GM12801 (cell line): ENCODE data around the gene DUOX1.

Source experiments
- TF ChIP-seq, protein P1 (sequence below): IDR thresholded peaks from one replicate; pipeline ENCODE4 v1.5.1; 2011; ENCODE audit warnings: control low read depth; ENCODE audit not compliant: insufficient read length; ENCODE audit errors: extremely low read depth

The DUOX1 gene

DNA sequence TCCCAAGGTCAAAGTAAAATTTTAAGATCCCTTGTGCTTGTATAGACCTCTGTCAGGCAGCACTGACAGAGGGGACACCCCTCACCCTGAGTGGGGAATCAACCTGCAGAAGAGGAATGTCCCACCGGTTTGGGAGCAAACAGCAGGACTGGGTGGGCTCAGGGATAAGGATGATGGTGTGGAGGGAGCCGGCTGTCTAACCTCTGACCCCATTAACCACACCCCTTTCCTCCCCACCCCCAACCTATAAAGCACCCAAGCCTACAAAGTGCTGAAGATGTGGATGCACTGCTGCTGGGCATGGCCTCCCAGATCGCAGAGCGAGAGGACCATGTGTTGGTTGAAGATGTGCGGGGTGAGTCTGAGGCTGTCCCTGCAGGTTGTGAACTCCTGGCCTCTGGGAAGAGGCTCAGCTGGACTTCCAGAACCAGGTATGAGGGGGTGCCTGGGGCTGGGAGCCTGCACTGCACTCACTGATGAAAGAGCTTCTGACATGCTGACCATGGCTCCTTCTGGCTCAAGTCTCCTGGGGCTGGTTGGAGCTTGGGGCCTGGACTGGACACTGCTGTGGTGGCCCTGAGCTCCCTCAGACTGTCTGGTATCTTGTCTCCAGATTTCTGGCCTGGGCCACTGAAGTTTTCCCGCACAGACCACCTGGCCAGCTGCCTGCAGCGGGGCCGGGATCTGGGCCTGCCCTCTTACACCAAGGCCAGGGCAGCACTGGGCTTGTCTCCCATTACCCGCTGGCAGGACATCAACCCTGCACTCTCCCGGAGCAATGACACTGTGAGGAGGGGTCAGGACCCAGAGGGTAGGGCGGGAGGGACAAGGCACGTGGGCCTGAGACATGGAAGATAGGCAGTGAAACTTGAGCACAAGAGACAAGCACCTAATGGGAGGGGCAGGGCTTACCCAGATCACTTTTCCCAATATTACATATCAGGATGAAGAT is 9.3 kb downstream of the DUOX1 start:
- TF ChIP-seq, protein P1, sequence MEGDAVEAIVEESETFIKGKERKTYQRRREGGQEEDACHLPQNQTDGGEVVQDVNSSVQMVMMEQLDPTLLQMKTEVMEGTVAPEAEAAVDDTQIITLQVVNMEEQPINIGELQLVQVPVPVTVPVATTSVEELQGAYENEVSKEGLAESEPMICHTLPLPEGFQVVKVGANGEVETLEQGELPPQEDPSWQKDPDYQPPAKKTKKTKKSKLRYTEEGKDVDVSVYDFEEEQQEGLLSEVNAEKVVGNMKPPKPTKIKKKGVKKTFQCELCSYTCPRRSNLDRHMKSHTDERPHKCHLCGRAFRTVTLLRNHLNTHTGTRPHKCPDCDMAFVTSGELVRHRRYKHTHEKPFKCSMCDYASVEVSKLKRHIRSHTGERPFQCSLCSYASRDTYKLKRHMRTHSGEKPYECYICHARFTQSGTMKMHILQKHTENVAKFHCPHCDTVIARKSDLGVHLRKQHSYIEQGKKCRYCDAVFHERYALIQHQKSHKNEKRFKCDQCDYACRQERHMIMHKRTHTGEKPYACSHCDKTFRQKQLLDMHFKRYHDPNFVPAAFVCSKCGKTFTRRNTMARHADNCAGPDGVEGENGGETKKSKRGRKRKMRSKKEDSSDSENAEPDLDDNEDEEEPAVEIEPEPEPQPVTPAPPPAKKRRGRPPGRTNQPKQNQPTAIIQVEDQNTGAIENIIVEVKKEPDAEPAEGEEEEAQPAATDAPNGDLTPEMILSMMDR: no peak

DNA sequence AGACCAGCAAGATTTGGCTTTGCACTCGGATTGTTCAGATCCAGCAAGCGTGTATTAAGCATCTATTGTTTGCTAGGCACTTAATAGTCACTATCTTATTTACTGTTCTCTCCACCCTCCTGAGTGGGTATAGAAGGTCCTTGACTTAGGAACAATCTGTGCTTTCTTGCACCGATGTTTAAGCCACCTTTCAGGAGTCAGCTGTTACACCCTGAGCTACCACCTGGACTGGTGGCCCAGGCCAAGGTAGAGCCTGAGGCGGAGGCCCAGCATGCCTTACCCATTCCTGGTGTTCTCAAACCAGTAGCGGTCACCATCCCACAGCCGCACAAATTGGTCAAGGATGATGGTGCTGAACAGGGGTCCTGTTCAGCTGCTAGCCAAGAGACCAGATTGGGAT is 10.0 kb downstream of the DUOX1 start:
- TF ChIP-seq, protein P1: no peak

DNA sequence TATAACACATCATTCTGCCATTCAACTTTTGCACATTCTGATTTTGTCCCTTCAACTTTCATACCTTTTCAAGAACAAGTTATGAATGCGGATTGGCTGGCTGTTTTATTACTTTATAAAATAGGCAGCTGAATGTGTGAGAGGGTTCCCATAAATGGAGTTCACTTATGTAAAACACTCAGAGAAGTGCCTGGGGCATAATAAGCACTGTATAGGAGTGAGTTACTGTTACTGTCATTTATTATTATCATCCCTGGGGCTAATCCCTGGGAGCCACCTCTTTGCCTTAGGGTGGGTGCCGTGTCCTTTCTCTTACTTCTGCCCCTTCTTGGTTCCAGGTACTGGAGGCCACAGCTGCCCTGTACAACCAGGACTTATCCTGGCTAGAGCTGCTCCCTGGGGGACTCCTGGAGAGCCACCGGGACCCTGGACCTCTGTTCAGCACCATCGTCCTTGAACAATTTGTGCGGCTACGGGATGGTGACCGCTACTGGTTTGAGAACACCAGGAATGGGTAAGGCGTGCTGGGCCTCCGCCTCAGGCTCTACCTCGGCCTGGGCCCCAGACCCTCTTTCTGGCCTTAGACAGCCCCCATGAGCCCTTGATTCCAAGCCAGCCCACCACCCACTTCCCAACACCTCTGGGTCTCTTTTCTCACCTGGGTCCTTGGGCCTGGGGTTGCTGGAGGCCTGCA is 10.9 kb downstream of the DUOX1 start:
- TF ChIP-seq, protein P1: no peak

DNA sequence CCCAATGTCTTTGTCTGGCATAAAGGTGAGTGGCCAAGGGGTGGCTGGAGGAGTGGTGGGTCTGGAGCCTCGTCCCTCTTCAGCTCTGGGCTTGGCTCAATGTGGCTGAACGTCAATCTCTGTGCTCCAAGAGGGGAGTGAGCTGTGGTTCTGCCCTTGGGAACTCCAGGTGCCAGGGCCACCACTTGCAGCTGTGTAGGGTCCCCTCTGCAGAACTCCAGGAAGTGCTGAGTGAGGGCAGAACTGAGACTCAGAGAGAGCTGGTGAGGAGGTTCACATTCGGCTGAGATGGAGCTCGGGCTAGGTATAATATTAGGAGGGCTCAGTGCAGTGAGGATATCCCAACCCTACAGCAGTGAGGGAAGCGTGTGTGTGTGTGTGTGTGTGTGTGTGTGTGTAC is 11.6 kb downstream of the DUOX1 start:
- TF ChIP-seq, protein P1: no peak

DNA sequence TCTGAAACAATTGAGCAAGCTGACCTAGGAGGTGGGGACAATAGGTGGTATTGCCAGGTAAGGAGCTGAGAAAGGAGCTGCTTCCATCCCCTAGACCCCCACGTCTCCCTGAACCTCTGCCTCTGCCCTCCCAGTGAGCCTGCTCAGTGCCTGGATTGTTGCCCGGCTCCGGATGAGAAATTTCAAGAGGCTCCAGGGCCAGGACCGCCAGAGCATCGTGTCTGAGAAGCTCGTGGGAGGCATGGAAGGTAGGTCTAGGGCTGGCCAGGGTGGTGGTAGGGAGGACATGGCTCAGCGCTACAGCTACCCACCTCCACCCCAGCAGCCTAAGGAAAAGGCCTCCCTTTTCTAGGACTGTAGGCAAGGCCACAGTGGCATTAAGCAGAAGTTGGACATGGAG is 13.3 kb downstream of the DUOX1 start:
- TF ChIP-seq, protein P1: no peak

DNA sequence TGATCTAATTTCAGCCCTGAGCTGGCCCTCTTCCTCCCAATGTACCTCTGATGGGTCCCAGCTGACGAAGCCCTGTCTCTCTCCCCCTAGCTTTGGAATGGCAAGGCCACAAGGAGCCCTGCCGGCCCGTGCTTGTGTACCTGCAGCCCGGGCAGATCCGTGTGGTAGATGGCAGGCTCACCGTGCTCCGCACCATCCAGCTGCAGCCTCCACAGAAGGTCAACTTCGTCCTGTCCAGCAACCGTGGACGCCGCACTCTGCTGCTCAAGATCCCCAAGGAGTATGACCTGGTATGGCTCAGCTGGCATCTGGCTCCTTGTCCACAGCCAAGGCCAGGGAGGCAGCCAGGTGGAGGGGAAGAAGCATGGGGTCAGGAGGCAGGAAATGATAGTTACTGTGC is 14.2 kb downstream of the DUOX1 start:
- TF ChIP-seq, protein P1: no peak

DNA sequence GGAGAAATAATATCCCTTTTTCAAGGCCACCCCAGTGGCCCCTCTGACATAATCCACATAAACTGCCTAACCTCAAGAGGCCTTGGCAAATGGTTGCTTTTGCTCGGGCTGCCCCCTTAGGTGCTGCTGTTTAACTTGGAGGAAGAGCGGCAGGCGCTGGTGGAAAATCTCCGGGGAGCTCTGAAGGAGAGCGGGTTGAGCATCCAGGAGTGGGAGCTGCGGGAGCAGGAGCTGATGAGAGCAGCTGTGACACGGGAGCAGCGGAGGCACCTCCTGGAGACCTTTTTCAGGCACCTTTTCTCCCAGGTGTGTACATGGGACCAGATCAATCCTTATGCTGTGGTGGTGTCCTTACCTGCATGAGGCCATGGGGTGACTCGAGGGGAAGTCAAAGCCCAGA is 15.0 kb downstream of the DUOX1 start:
- TF ChIP-seq, protein P1: no peak
